Naive thymus-derived CD8-positive, alpha-beta T cell (primary cell): ENCODE results near the gene HEBP2. TPM values are rescaled to one million over a fixed set of nuclear protein-coding genes. Genes with fewer than 3 reads are reported as not detected.

Experiments used
- ATAC-seq, 2 donors: fragments of 150-1000 bp; cut with Tn5 transposase in 1 of 2; sonication (Bioruptor Pico), chemical (Tn5 transposase) in 1 of 2; 1 replicate in 1 of 2; 2 replicates in 1 of 2; pipeline ENCODE4 v1.10.0; 2021; ENCODE audit warnings: mild to moderate bottlenecking in 2 of 2, moderate library complexity in 2 of 2
- POLR2A ChIA-PET: fragments of 350-600 bp; sonication (Branson Sonifier 250); formaldehyde crosslinking; loops from one replicate; lab custom pipeline; 2021; ENCODE audit warnings: antibody characterized with exemption; lab: Charles Lee
- DNase-seq, 10 donors: peaks; one replicate each; pipeline versions ENCODE4 v3.0.0 to v3.0.0-alpha.2; 2020 to 2022
- H3K27ac Mint-ChIP-seq, 10 donors: one replicate each; pipeline ENCODE4 v1.8.0; 2020 to 2022; ENCODE audit warnings: mild to moderate bottlenecking in 10 of 10, mixed read lengths in 10 of 10, moderate library complexity in 4 of 10, inconsistent platforms in 1 of 10
- H3K27me3 Mint-ChIP-seq, 5 donors: one replicate each; pipeline ENCODE4 v1.8.0; 2021 to 2022; ENCODE audit warnings: mixed read lengths in 5 of 5
- H3K36me3 Mint-ChIP-seq, 3 donors: one replicate each; pipeline ENCODE4 v1.8.0; 2020 to 2022; ENCODE audit warnings: mixed read lengths in 3 of 3, mild to moderate bottlenecking in 2 of 3, inconsistent platforms in 1 of 3
- H3K4me1 Mint-ChIP-seq, 4 donors: one replicate each; pipeline ENCODE4 v1.8.0; 2021 to 2022; ENCODE audit warnings: mixed read lengths in 4 of 4
- H3K4me3 Mint-ChIP-seq, 10 donors: one replicate each; pipeline ENCODE4 v1.8.0; 2020 to 2022; ENCODE audit warnings: mild to moderate bottlenecking in 10 of 10, mixed read lengths in 10 of 10, moderate library complexity in 6 of 10, inconsistent platforms in 1 of 10
- H3K9me3 Mint-ChIP-seq, 9 donors: one replicate each; pipeline ENCODE4 v1.8.0; 2020 to 2022; ENCODE audit warnings: mixed read lengths in 9 of 9, mild to moderate bottlenecking in 3 of 9, inconsistent platforms in 1 of 9, moderate library complexity in 1 of 9
- polyA plus RNA-seq, 3 donors: library from polyadenylated mRNA; unstranded; fragments of 300-500 nt; fragmentation: Illumina TruSeq; gene quantifications; one replicate each; pipeline ENCODE4 v1.2.3, GENCODE V29; 2021
- total RNA-seq, 8 experiments: library from RNA in 2 of 8; stranded (reverse) in 2 of 8; gene quantifications; one replicate each; pipeline ENCODE4 v1.2.3 and lab custom pipeline; 2021 to 2026

The HEBP2 gene
- total and polyA plus RNA-seq, 5 experiments from 2014 or later, result 26.2 to 50.2 (median 30.9) TPM

- Mint-ChIP-seq H3K27ac (no peak overlapping the region), H3K9me3 (no peaks in the 10 kb centered on the region), H3K27me3 (peaks cover 1 to 8% (median 5%) of the 10 kb centered on the region in 5 donors), H3K4me1 (peaks cover 0 to 6% (median under 1%) of the 10 kb centered on the region in 4 donors), H3K4me3 (no peak overlapping the region), H3K36me3 (no peaks in the 10 kb centered on the region)
- ATAC-seq (peak; percentile 36 to 47), DNase-seq (peak in 4 of 10 donors; percentile 27 to 56 (median 44))
- POLR2A ChIA-PET, result no interaction called here
Observed at GRCh38 chr6:138428944-138429598, 25.0 kb downstream of the HEBP2 start.

- POLR2A ChIA-PET, result no interaction called here
- peaks cover 1 to 8% (median 5%) of the 10 kb centered on the region in 5 donors for H3K27me3 Mint-ChIP-seq
- DNase-seq (no peak), ATAC-seq (no peak)
- peaks cover 0 to 10% (median under 1%) of the 10 kb centered on the region in 4 donors for H3K4me1 Mint-ChIP-seq
- no peak overlapping the region for H3K27ac Mint-ChIP-seq
- H3K9me3 Mint-ChIP-seq, result no peaks in the 10 kb centered on the region
- no peaks in the 10 kb centered on the region for H3K36me3 Mint-ChIP-seq
- no peak overlapping the region for H3K4me3 Mint-ChIP-seq
Observed at GRCh38 chr6:138429761-138430160, 25.7 kb downstream of the HEBP2 start.

- Mint-ChIP-seq H3K27ac (no peak overlapping the region), H3K36me3 (no peaks in the 10 kb centered on the region), H3K4me1 (peaks cover 0 to 10% (median under 1%) of the 10 kb centered on the region in 4 donors), H3K9me3 (no peaks in the 10 kb centered on the region), H3K4me3 (no peak overlapping the region), H3K27me3 (peaks cover 1 to 8% (median 5%) of the 10 kb centered on the region in 5 donors)
- DNase-seq, result no peak
- no peak for ATAC-seq
- POLR2A ChIA-PET, result no interaction called here
Observed at GRCh38 chr6:138430361-138431145, 26.5 kb downstream of the HEBP2 start.

- Mint-ChIP-seq H3K4me3 (no peak overlapping the region), H3K36me3 (no peaks in the 10 kb centered on the region), H3K27ac (peak overlapping the region in 2 of 10 donors; percentile 40 to 50), H3K27me3 (peaks cover 1 to 8% (median 4%) of the 10 kb centered on the region in 5 donors), H3K4me1 (peaks cover 0 to 10% (median under 1%) of the 10 kb centered on the region in 4 donors), H3K9me3 (no peaks in the 10 kb centered on the region)
- POLR2A ChIA-PET, result no interaction called here
- no peak for ATAC-seq
- DNase-seq, result no peak
Observed at GRCh38 chr6:138431256-138432062, 27.4 kb downstream of the HEBP2 start.

- POLR2A ChIA-PET, result no interaction called here
- DNase-seq (no peak), ATAC-seq (no peak)
- H3K4me3 Mint-ChIP-seq, result no peak overlapping the region
- H3K27ac Mint-ChIP-seq, result peak overlapping the region in 1 of 10 donors; percentile 40
- peaks cover 0 to 10% (median under 1%) of the 10 kb centered on the region in 4 donors for H3K4me1 Mint-ChIP-seq
- no peaks in the 10 kb centered on the region for H3K36me3 Mint-ChIP-seq
- peaks cover 1 to 8% (median 3%) of the 10 kb centered on the region in 5 donors for H3K27me3 Mint-ChIP-seq
- H3K9me3 Mint-ChIP-seq, result no peaks in the 10 kb centered on the region
Observed at GRCh38 chr6:138432063-138432356, 28.0 kb downstream of the HEBP2 start.

- Mint-ChIP-seq H3K4me3 (no peak overlapping the region), H3K4me1 (peaks cover 0 to 9% (median under 1%) of the 10 kb centered on the region in 4 donors), H3K36me3 (no peaks in the 10 kb centered on the region), H3K9me3 (no peaks in the 10 kb centered on the region), H3K27me3 (peaks cover 1 to 6% (median 3%) of the 10 kb centered on the region in 5 donors), H3K27ac (no peak overlapping the region)
- DNase-seq (no peak), ATAC-seq (no peak)
- POLR2A ChIA-PET, result no interaction called here
Observed at GRCh38 chr6:138434096-138434495, 30.1 kb downstream of the HEBP2 start.

- ATAC-seq, result no peak
- H3K27me3 Mint-ChIP-seq, result peaks cover 0 to 5% (median 0%) of the 10 kb centered on the region in 5 donors
- peak overlapping the region in 1 of 10 donors; percentile 1 for H3K27ac Mint-ChIP-seq
- POLR2A ChIA-PET, result no interaction called here
- no peak overlapping the region for H3K4me3 Mint-ChIP-seq
- no peaks in the 10 kb centered on the region for H3K9me3 Mint-ChIP-seq
- no peaks in the 10 kb centered on the region for H3K36me3 Mint-ChIP-seq
- peaks cover 0 to 9% (median 0%) of the 10 kb centered on the region in 4 donors for H3K4me1 Mint-ChIP-seq
- no peak for DNase-seq
Observed at GRCh38 chr6:138434925-138435324, 30.9 kb downstream of the HEBP2 start.

- no peaks in the 10 kb centered on the region for H3K36me3 Mint-ChIP-seq
- no peaks in the 10 kb centered on the region for H3K27me3 Mint-ChIP-seq
- ATAC-seq, result no peak
- peaks cover 0 to 3% (median 0%) of the 10 kb centered on the region in 9 donors for H3K9me3 Mint-ChIP-seq
- H3K4me1 Mint-ChIP-seq, result peaks cover 0 to 2% (median 0%) of the 10 kb centered on the region in 4 donors
- H3K4me3 Mint-ChIP-seq, result no peak overlapping the region
- no peak for DNase-seq
- POLR2A ChIA-PET, result no interaction called here
- H3K27ac Mint-ChIP-seq, result no peak overlapping the region
Observed at GRCh38 chr6:138439546-138439945, 35.5 kb downstream of the HEBP2 start.

GRCh38 chr6:138440296-138440695, 36.3 kb downstream of the HEBP2 start:
- Mint-ChIP-seq H3K27ac (no peak overlapping the region), H3K9me3 (peaks cover 0 to 3% (median 0%) of the 10 kb centered on the region in 9 donors), H3K36me3 (no peaks in the 10 kb centered on the region), H3K4me3 (no peak overlapping the region), H3K27me3 (no peaks in the 10 kb centered on the region), H3K4me1 (peaks cover 0 to 2% (median 0%) of the 10 kb centered on the region in 4 donors)
- POLR2A ChIA-PET, result interaction anchor here (0.6 kb wide), 1 partner anchor 26 kb away, joined by 4 read pairs; no protein-coding TSS in a partner anchor
- DNase-seq (no peak), ATAC-seq (no peak)

- H3K27me3 Mint-ChIP-seq, result no peaks in the 10 kb centered on the region
- POLR2A ChIA-PET, result interaction anchor here (0.6 kb wide), 2 partner anchors 24 to 25 kb away, joined by 4 read pairs; no protein-coding TSS in a partner anchor
- ATAC-seq, result no peak
- no peak for DNase-seq
- no peak overlapping the region for H3K27ac Mint-ChIP-seq
- H3K9me3 Mint-ChIP-seq, result peaks cover 0 to 3% (median 0%) of the 10 kb centered on the region in 9 donors
- H3K36me3 Mint-ChIP-seq, result no peaks in the 10 kb centered on the region
- H3K4me1 Mint-ChIP-seq, result peaks cover 0 to 2% (median 0%) of the 10 kb centered on the region in 4 donors
- no peak overlapping the region for H3K4me3 Mint-ChIP-seq
Observed at GRCh38 chr6:138440758-138441357, 36.8 kb downstream of the HEBP2 start.

- Mint-ChIP-seq H3K4me3 (no peak overlapping the region), H3K36me3 (no peaks in the 10 kb centered on the region), H3K4me1 (peaks cover 0 to 2% (median 0%) of the 10 kb centered on the region in 4 donors), H3K9me3 (peaks cover 0 to 3% (median 0%) of the 10 kb centered on the region in 9 donors), H3K27ac (no peak overlapping the region), H3K27me3 (no peaks in the 10 kb centered on the region)
- ATAC-seq (no peak), DNase-seq (no peak)
- POLR2A ChIA-PET, result no interaction called here
Observed at GRCh38 chr6:138441965-138442364, 37.9 kb downstream of the HEBP2 start.

GRCh38 chr6:138442663-138443062, 38.6 kb downstream of the HEBP2 start:
- H3K36me3 Mint-ChIP-seq, result no peaks in the 10 kb centered on the region
- H3K27me3 Mint-ChIP-seq, result no peaks in the 10 kb centered on the region
- peaks cover 0 to 2% (median 0%) of the 10 kb centered on the region in 4 donors for H3K4me1 Mint-ChIP-seq
- no peak overlapping the region for H3K4me3 Mint-ChIP-seq
- H3K9me3 Mint-ChIP-seq, result peaks cover 0 to 3% (median 0%) of the 10 kb centered on the region in 9 donors
- DNase-seq (no peak), ATAC-seq (no peak)
- POLR2A ChIA-PET, result no interaction called here
- no peak overlapping the region for H3K27ac Mint-ChIP-seq
